A673 (cell line): ENCODE measurements around the gene TUBA4B. TPM values are rescaled to one million over a fixed set of nuclear protein-coding genes. Genes with fewer than 3 reads are reported as not detected.

Experiments used
- BruUV-seq: library from RNA; stranded (reverse); fragments of 400-500 nt; replicated peaks from 2 replicates; lab custom pipeline; 2021; lab: Mats Ljungman, UMichigan
- CTCF ChIA-PET: fragments of 300-600 bp; sonication (Branson Sonifier 250); formaldehyde crosslinking; loops from one replicate; lab custom pipeline; 2022; ENCODE audit warnings: antibody characterized with exemption; lab: Charles Lee
- POLR2A ChIA-PET: fragments of 300-600 bp; sonication (Branson Sonifier 250); formaldehyde crosslinking; loops from one replicate; lab custom pipeline; 2022; ENCODE audit warnings: antibody characterized with exemption; ENCODE audit not compliant: low non-redundant PET; lab: Charles Lee
- DNase-seq: peaks from one replicate; pipeline ENCODE4 v3.0.0-alpha.2; 2015; ENCODE audit warnings: low spot score
- H3K27ac ChIP-seq: fragments of 200-600 bp; sonication (generic); 2 replicates; pipeline ENCODE4 v1.5.1; 2016; ENCODE audit warnings: mixed run types, low read depth, mild to moderate bottlenecking, mixed read lengths, antibody characterized with exemption, low read length; ENCODE audit not compliant: poor library complexity, severe bottlenecking
- H3K27me3 ChIP-seq: fragments of 200-600 bp; sonication (generic); replicated peaks from 2 replicates; pipeline ENCODE4 v1.6.1; 2017; ENCODE audit warnings: mixed run types, low read depth, mild to moderate bottlenecking, mixed read lengths, antibody characterized with exemption, low read length; ENCODE audit not compliant: insufficient read depth, poor library complexity
- H3K36me3 ChIP-seq: fragments of 200-600 bp; sonication (generic); 2 replicates; pipeline ENCODE4 v1.6.1; 2016; ENCODE audit warnings: mixed run types, mild to moderate bottlenecking, mixed read lengths, antibody characterized with exemption, low read length; ENCODE audit not compliant: insufficient read depth, poor library complexity, severe bottlenecking
- H3K4me1 ChIP-seq: fragments of 200-600 bp; sonication (generic); 2 replicates; pipeline ENCODE4 v1.6.1; 2017; ENCODE audit warnings: mixed run types, mild to moderate bottlenecking, mixed read lengths, antibody characterized with exemption, low read length; ENCODE audit not compliant: insufficient read depth, poor library complexity, severe bottlenecking
- H3K4me3 ChIP-seq: fragments of 200-600 bp; sonication (generic); 2 replicates; pipeline ENCODE4 v1.5.1; 2016; ENCODE audit warnings: low read depth, mixed run types, mild to moderate bottlenecking, mixed read lengths, low read length; ENCODE audit not compliant: poor library complexity, severe bottlenecking
- H3K9me3 ChIP-seq: fragments of 200-600 bp; sonication (generic); 2 replicates; pipeline ENCODE4 v1.6.1; 2016; ENCODE audit warnings: mixed run types, low read depth, mild to moderate bottlenecking, mixed read lengths, antibody characterized with exemption, low read length; ENCODE audit not compliant: poor library complexity, severe bottlenecking
- CTCF ChIP-seq: fragments of 300-800, 200-600 bp; sonication (generic); conservative IDR thresholded peaks from 2 replicates; pipeline ENCODE4 v1.5.1; 2017; ENCODE audit warnings: low read depth, mild to moderate bottlenecking, antibody characterized with exemption, low read length, moderate library complexity, mixed read lengths
- EZH2 ChIP-seq: fragments of 200-600 bp; sonication (generic); IDR thresholded peaks from 2 replicates; pipeline ENCODE4 v1.6.1; 2017; ENCODE audit warnings: borderline replicate concordance, low read depth, mild to moderate bottlenecking, mixed read lengths, antibody characterized with exemption, low read length; ENCODE audit not compliant: poor library complexity, severe bottlenecking
- intact Hi-C: fragments of 100-400 bp; cut with micrococcal nuclease; formaldehyde crosslinking; loops from one replicate; pipeline ENCODE4 v1.10.0; 2022; ENCODE audit not compliant: unreplicated experiment
- total RNA-seq: library from RNA; stranded (reverse); gene quantifications from 2 replicates; pipeline ENCODE4 v1.2.3, GENCODE V29; 2021

The TUBA4B gene
- total RNA-seq, 1 experiment from 2014 or later = not detected

DNA sequence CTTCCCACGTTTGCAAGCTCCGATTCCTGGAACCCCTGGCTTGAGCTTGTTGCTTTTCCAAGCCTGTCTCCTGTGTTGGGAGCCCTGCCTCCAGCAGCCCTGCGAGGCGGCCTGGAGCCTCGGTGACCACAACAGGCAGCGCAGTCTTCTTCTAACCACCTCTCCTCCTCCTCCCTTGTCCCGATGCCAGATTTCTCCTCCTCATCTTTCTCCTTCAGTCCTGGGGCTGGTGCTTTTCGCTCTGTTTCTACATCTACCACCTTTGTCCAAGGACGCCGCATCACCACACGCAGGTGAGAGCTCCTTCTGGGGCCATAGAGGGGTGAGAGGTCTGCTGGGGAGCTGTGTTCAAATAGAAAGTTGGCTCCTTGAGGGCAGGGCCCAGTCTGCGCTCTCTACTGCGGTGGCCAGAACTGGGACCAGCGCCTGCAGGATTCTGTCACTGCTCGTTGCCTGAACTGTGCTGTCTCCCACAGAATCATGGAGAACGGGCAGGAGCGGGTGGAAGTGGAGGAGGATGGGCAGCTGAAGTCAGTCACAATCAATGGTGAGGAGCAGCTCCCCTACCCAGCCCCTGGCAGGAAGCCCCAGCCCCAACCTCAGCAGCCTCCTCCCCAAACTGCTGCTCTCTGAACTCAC, 30.0 kb downstream of the TUBA4B start:
- TF ChIP-seq EZH2 (no peak), CTCF (no peak)
- ChIA-PET POLR2A (no interaction called here), CTCF (no interaction called here)
- peaks cover 16% of the 10 kb centered on the region for H3K4me1 ChIP-seq
- H3K9me3 ChIP-seq = no peaks in the 10 kb centered on the region
- DNase-seq = no peak
- no peak overlapping the region for H3K4me3 ChIP-seq
- H3K27ac ChIP-seq = no peak overlapping the region
- H3K27me3 ChIP-seq = no peaks in the 10 kb centered on the region
- no TSS peak for BruUV-seq
- peaks cover 2% of the 10 kb centered on the region for H3K36me3 ChIP-seq
- intact Hi-C loops = no loop called here

DNA sequence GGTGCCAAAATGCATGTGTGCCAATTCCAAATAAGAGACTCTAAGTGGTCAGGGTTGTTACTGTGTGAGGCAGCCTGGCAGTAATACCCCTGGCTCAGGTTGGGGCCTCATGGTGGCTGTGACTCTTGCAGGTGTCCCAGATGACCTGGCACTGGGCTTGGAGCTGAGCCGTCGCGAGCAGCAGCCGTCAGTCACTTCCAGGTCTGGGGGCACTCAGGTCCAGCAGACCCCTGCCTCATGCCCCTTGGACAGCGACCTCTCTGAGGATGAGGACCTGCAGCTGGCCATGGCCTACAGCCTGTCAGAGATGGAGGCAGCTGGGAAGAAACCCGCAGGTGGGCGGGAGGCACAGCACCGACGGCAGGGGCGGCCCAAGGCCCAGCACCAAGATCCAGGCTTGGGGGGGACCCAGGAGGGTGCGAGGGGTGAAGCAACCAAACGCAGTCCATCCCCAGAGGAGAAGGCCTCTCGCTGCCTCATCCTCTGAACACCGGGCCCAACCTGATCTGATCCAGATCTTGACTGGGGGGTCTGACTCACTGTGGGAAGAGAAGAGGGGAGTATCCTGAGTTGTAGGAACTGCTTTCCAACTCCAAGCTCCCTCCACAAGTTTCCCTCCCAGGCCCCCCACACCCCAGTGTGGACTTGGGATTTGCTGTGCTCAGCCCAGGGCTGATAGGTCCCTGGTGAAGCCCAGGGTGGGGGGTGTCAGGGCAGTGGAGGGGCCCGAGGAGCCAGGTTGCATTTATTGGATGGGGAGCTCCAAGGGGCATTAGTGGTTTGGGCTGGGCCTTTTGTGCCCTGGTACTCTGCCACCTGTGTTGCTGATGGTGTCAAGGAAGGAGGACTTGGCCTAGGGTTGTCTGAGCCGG, 31.7 kb downstream of the TUBA4B start:
- no peak for DNase-seq
- no peak for TF ChIP-seq EZH2
- TF ChIP-seq CTCF = no peak
- H3K36me3 ChIP-seq = peaks cover 2% of the 10 kb centered on the region
- intact Hi-C loops = no loop called here
- no TSS peak for BruUV-seq
- peaks cover 11% of the 10 kb centered on the region for H3K4me1 ChIP-seq
- no peak overlapping the region for H3K27ac ChIP-seq
- ChIA-PET CTCF (no interaction called here), POLR2A (interaction anchor here (0.6 kb wide), 1 partner anchor 17 kb away, joined by 5 read pairs; no protein-coding TSS in a partner anchor)
- H3K4me3 ChIP-seq = no peak overlapping the region
- no peaks in the 10 kb centered on the region for H3K27me3 ChIP-seq
- no peaks in the 10 kb centered on the region for H3K9me3 ChIP-seq

DNA sequence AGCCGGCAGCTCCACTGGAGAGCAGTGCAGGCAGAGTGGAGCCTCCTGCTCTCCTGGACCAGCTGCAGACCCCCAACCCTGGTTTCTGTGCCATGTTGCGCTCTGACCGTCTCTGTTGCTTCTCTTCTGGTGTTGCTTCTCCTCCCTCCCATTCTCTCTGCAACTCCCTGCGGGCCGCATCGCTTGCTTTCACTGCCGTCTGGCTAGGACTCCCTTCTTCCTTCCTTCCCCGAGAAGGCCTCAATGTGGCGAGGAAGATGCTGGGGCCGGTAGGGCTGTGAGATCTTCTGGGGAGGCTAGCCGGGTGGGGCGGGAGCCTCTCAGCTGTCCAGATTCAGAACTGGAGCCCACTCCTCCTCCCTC, 32.3 kb downstream of the TUBA4B start:
- H3K4me3 ChIP-seq = no peak overlapping the region
- H3K27me3 ChIP-seq = no peaks in the 10 kb centered on the region
- intact Hi-C loops = no loop called here
- H3K9me3 ChIP-seq = no peaks in the 10 kb centered on the region
- H3K4me1 ChIP-seq = peaks cover 8% of the 10 kb centered on the region
- no peak for DNase-seq
- peaks cover 2% of the 10 kb centered on the region for H3K36me3 ChIP-seq
- TF ChIP-seq CTCF = no peak
- TF ChIP-seq EZH2 = no peak
- ChIA-PET POLR2A (interaction anchor here (0.6 kb wide), 1 partner anchor 18 kb away, joined by 5 read pairs; no protein-coding TSS in a partner anchor), CTCF (no interaction called here)
- H3K27ac ChIP-seq = no peak overlapping the region
- BruUV-seq = no TSS peak
